ENCODE results near the gene PVALEF.

Gene PVALEF

GRCh38 chr17:81125573-81126081 lies 39.7 kb upstream of the PVALEF start:
- Histone ChIP-seq H3K27me3 (ENCODE audit: low read depth, low read length) (no peaks in the 10 kb centered on the region), H3K4me2 (ENCODE audit: low read length) (no peak overlapping the region), H3K4me1 (ENCODE audit: low read length) (no peaks in the 10 kb centered on the region), H3K27ac (ENCODE audit: low read length) (no peak overlapping the region), H2AFZ (ENCODE audit: low read depth, low read length) (no peak overlapping the region), H3K4me3 (ENCODE audit: low read length) (no peak overlapping the region), H3K36me3 (replicated peaks; ENCODE audit: low read depth, low read length) (no peaks in the 10 kb centered on the region), H3K9me3 (ENCODE audit: insufficient read depth, low read length) (no peaks in the 10 kb centered on the region), H3K79me2 (ENCODE audit: low read length) (no peaks in the 10 kb centered on the region), H3K9ac (ENCODE audit: low read length) (no peak overlapping the region), H4K20me1 (ENCODE audit: insufficient read depth, low read length) (no peaks in the 10 kb centered on the region)
- TF ChIP-seq EZH2phosphoT487 (IDR thresholded peaks at IDR 0.05; ENCODE audit: low read depth) (no peak), CTCF (IDR thresholded peaks at IDR 0.05; ENCODE audit: low read depth, low read length) (no peak)

- no peak overlapping the region for H3K9ac ChIP-seq (ENCODE audit: low read length)
- H3K36me3 ChIP-seq (replicated peaks; ENCODE audit: low read depth, low read length) = no peaks in the 10 kb centered on the region
- H3K9me3 ChIP-seq (ENCODE audit: insufficient read depth, low read length) = no peaks in the 10 kb centered on the region
- no peaks in the 10 kb centered on the region for H3K79me2 ChIP-seq (ENCODE audit: low read length)
- H3K4me2 ChIP-seq (ENCODE audit: low read length) = no peak overlapping the region
- no peaks in the 10 kb centered on the region for H3K27me3 ChIP-seq (ENCODE audit: low read depth, low read length)
- H3K4me3 ChIP-seq (ENCODE audit: low read length) = no peak overlapping the region
- H3K27ac ChIP-seq (ENCODE audit: low read length) = no peak overlapping the region
- TF ChIP-seq EZH2phosphoT487 (IDR thresholded peaks at IDR 0.05; ENCODE audit: low read depth) = no peak
- TF ChIP-seq CTCF (IDR thresholded peaks at IDR 0.05; ENCODE audit: low read depth, low read length) = no peak
- H3K4me1 ChIP-seq (ENCODE audit: low read length) = no peaks in the 10 kb centered on the region
- H4K20me1 ChIP-seq (ENCODE audit: insufficient read depth, low read length) = no peaks in the 10 kb centered on the region
- H2AFZ ChIP-seq (ENCODE audit: low read depth, low read length) = no peak overlapping the region
Measured at GRCh38 chr17:81126281-81127132, 38.8 kb upstream of the PVALEF start.

GRCh38 chr17:81127133-81127455 lies 38.2 kb upstream of the PVALEF start:
- Histone ChIP-seq H3K4me2 (ENCODE audit: low read length) (no peak overlapping the region), H3K27me3 (ENCODE audit: low read depth, low read length) (no peaks in the 10 kb centered on the region)

More at GRCh38 chr17:81127133-81127455, 38.2 kb upstream of the PVALEF start:
- Histone ChIP-seq H3K9me3 (ENCODE audit: insufficient read depth, low read length) (no peaks in the 10 kb centered on the region), H3K36me3 (replicated peaks; ENCODE audit: low read depth, low read length) (no peaks in the 10 kb centered on the region), H4K20me1 (ENCODE audit: insufficient read depth, low read length) (no peaks in the 10 kb centered on the region), H3K27ac (ENCODE audit: low read length) (no peak overlapping the region), H3K4me3 (ENCODE audit: low read length) (no peak overlapping the region), H3K9ac (ENCODE audit: low read length) (no peak overlapping the region), H3K79me2 (ENCODE audit: low read length) (no peaks in the 10 kb centered on the region), H3K4me1 (ENCODE audit: low read length) (no peaks in the 10 kb centered on the region), H2AFZ (ENCODE audit: low read depth, low read length) (no peak overlapping the region)
- TF ChIP-seq EZH2phosphoT487 (IDR thresholded peaks at IDR 0.05; ENCODE audit: low read depth) (no peak), CTCF (IDR thresholded peaks at IDR 0.05; ENCODE audit: low read depth, low read length) (no peak)
